Measurements from ENCODE around the gene PRELID1. TPM values are rescaled to one million over a fixed set of nuclear protein-coding genes. Genes with fewer than 3 reads are reported as not detected.

PRELID1 gene
- total RNA-seq, 1 donor from 2014 or later: 141 TPM

DNA sequence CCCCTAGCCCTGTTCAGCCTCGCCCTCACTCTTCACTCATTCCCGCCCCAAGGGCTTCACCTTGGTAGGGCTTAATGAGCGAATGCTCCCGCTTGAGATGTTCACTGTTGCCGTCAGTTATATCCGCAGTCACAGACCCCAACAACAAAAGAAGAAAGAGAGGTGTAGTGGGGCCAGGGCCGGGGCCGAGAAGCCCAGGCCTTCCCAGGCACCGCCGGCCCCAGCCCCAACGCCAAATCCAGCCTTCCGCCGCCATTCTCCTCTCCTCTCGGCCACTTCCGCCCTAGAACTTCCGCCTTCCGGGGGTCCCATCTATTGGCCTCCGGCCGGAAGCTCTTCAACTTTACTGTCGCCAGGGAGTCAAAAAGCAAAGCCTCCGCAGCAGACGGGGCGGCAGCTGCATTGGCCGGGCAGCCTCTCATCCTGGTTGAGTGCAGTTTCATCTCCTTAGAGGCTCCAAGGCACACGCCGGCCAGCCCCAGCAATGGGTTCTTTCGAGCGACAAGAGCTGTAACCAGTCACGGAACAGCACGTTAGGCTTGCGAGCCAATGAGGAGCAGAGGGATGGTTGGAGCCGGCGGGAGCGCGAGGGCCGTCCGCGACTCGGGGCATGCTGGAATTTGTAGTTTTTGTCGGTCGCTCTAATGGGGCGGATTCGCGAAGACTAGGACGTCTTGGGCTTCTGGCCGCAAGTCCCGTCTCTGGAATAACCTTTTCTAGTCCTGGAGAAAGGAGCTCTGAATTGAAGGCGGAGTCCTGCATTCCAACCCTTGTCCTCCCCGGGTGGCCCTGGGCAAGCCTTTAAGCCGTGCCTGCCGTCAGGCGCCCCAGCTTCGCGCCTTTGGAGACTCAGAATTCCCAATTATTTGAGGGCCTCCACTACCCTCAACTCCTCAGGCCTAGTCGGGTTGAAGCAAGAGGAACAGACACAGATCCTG, 48.1 kb downstream of the PRELID1 start, which contains the start of gene LMAN2:
LMAN2 (minus strand) TSS at position 277 of the 938 bp plus-strand sequence; CDS start at position 256, 21 bp downstream.
- ATAC-seq (ENCODE audit: low read depth): peak; percentile 98
- Mint-ChIP-seq H3K4me3 (peak within 1 kb of the TSS; percentile 98), H3K27ac (peak within 1 kb of the TSS; percentile 100), H3K27me3 (no peaks in the 10 kb centered on the region), H3K4me1 (peaks cover 59% of the 10 kb centered on the region), H3K9me3 (no peaks in the 10 kb centered on the region), H3K36me3 (ENCODE audit: low read depth) (peaks cover 31% of the 10 kb centered on the region)
- DNase-seq: peak; percentile 83
- ChIA-PET POLR2A (interaction anchor here (0.6 to 2.7 kb wide), 26 partner anchors 9 to 965 kb away, joined by 3 to 23 read pairs (median 4); partner anchors contain the start of genes B4GALT7, DOK3, GRK6 and PDLIM7), CTCF (interaction anchor here (0.8 to 3.3 kb wide), 5 partner anchors 18 to 240 kb away, joined by 3 to 17 read pairs (median 4); no protein-coding TSS in a partner anchor)
- intact Hi-C loops (cut with micrococcal nuclease): loop anchor here (1.0 to 5.0 kb wide), 6 partner anchors 11 to 963 kb away; partner anchors contain the start of genes B4GALT7, GRK6, HIGD2A and NOP16
- TF ChIP-seq CTCF (IDR thresholded peaks at IDR 0.05): no peak

GRCh38 chr5:177353093-177353492, 49.5 kb downstream of the PRELID1 start:
- Mint-ChIP-seq H3K27ac (peak overlapping the region; percentile 18), H3K36me3 (ENCODE audit: low read depth) (peaks cover 22% of the 10 kb centered on the region), H3K27me3 (no peaks in the 10 kb centered on the region), H3K9me3 (no peaks in the 10 kb centered on the region), H3K4me3 (peak overlapping the region; percentile 38), H3K4me1 (peaks cover 62% of the 10 kb centered on the region)
- ChIA-PET CTCF (interaction anchor here (0.6 to 3.3 kb wide), 2 partner anchors 17 to 45 kb away, joined by 4 to 17 read pairs; no protein-coding TSS in a partner anchor), POLR2A (interaction anchor here (0.7 to 2.5 kb wide), 2 partner anchors 19 to 247 kb away, joined by 4 to 16 read pairs; partner anchors contain the start of gene B4GALT7)
- TF ChIP-seq CTCF (IDR thresholded peaks at IDR 0.05): no peak
- ATAC-seq (ENCODE audit: low read depth) (no peak), DNase-seq (no peak)
- intact Hi-C loops (cut with micrococcal nuclease): loop anchor here (5.0 kb wide), 1 partner anchor 221 kb away; the partner anchor contains the start of gene NSD1

DNA sequence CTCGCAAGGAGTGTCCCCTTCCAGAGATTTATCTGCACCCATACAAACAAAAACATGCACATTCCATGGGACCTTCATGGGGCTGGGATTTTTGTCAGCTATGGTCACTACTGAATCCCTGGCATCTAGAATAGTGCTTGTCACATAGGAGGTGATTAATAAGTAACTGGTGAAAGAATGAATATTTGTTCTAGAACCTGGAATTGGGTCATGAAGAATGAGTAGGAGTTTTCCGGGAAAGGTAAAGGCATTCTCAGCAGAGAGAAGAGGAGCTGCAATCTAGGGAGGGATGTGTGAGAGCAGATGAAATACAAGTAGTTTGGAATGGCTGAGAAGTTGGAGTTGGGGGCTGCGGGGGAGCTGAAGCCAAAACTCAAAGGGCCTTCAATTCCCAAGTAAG, 50.7 kb downstream of the PRELID1 start:
- POLR2A ChIA-PET: no interaction called here
- intact Hi-C loops (cut with micrococcal nuclease): loop anchor here (5.0 kb wide), 1 partner anchor 222 kb away; the partner anchor contains the start of gene NSD1

GRCh38 chr5:177354711-177355110, 51.1 kb downstream of the PRELID1 start:
- no peak for ATAC-seq (ENCODE audit: low read depth)
- CTCF ChIA-PET: interaction anchor here (1.1 kb wide), 1 partner anchor 50 kb away, joined by 3 read pairs; no protein-coding TSS in a partner anchor
- intact Hi-C loops (cut with micrococcal nuclease): loop anchor here (5.0 kb wide), 1 partner anchor 222 kb away; the partner anchor contains the start of gene NSD1
- no peak for DNase-seq
- POLR2A ChIA-PET: no interaction called here
- no peaks in the 10 kb centered on the region for H3K9me3 Mint-ChIP-seq
- peaks cover 14% of the 10 kb centered on the region for H3K36me3 Mint-ChIP-seq (ENCODE audit: low read depth)
- H3K27ac Mint-ChIP-seq: no peak overlapping the region
- no peaks in the 10 kb centered on the region for H3K27me3 Mint-ChIP-seq
- no peak overlapping the region for H3K4me3 Mint-ChIP-seq
- TF ChIP-seq CTCF (IDR thresholded peaks at IDR 0.05): no peak
- peaks cover 65% of the 10 kb centered on the region for H3K4me1 Mint-ChIP-seq

More for the DNA sequence above, 50.7 kb downstream of the PRELID1 start:
- no peak overlapping the region for H3K4me3 Mint-ChIP-seq
- no peak overlapping the region for H3K27ac Mint-ChIP-seq
- H3K4me1 Mint-ChIP-seq: peaks cover 65% of the 10 kb centered on the region
- H3K27me3 Mint-ChIP-seq: no peaks in the 10 kb centered on the region
- no peak for ATAC-seq (ENCODE audit: low read depth)
- TF ChIP-seq CTCF (IDR thresholded peaks at IDR 0.05): no peak
- CTCF ChIA-PET: no interaction called here
- DNase-seq: no peak
- no peaks in the 10 kb centered on the region for H3K9me3 Mint-ChIP-seq
- peaks cover 18% of the 10 kb centered on the region for H3K36me3 Mint-ChIP-seq (ENCODE audit: low read depth)

Data from activated B cell treated with CpG ODN at 0.5 μM for 24 hours (primary cell).